Dedifferentiated amniotic fluid mesenchymal stem cell (primary cell): ENCODE results near the gene KRT84.

ENCODE experiments used
- DNase-seq: peaks from one replicate; pipeline ENCODE4 v3.0.0-alpha.2; 2016; ENCODE audit errors: extremely low spot score

KRT84 gene

GRCh38 chr12:52385226-52385702 is at the start of gene KRT84:
KRT84 (minus strand) TSS chr12:52385652; CDS start chr12:52385585, 67 bp downstream.
- no peak for DNase-seq

- no peak for DNase-seq
Observed at GRCh38 chr12:52434760-52435530, 49.5 kb upstream of the KRT84 start.

- DNase-seq: no peak
Observed at GRCh38 chr12:52434081-52434733, 48.8 kb upstream of the KRT84 start, which contains the start of gene KRT75. KRT75 (minus strand) TSS chr12:52434371; CDS start chr12:52434304, 67 bp downstream.

GRCh38 chr12:52433501-52434080 is 48.1 kb upstream of the KRT84 start:
- DNase-seq: no peak

GRCh38 chr12:52432559-52433207 is 47.2 kb upstream of the KRT84 start:
- DNase-seq: no peak

GRCh38 chr12:52428121-52428520 is 42.7 kb upstream of the KRT84 start:
- no peak for DNase-seq

- DNase-seq: no peak
Observed at GRCh38 chr12:52427083-52427482, 41.6 kb upstream of the KRT84 start.

- no peak for DNase-seq
Observed at GRCh38 chr12:52426034-52426433, 40.6 kb upstream of the KRT84 start.

GRCh38 chr12:52425466-52425865 is 40.0 kb upstream of the KRT84 start:
- no peak for DNase-seq

- DNase-seq: no peak
Observed at GRCh38 chr12:52423661-52424500, 38.4 kb upstream of the KRT84 start.

- no peak for DNase-seq
Observed at GRCh38 chr12:52423035-52423434, 37.6 kb upstream of the KRT84 start.

GRCh38 chr12:52419656-52420055 is 34.2 kb upstream of the KRT84 start:
- no peak for DNase-seq

- DNase-seq: no peak
Observed at GRCh38 chr12:52418576-52419110, 33.2 kb upstream of the KRT84 start.

GRCh38 chr12:52417740-52418139 is 32.3 kb upstream of the KRT84 start:
- no peak for DNase-seq

GRCh38 chr12:52416795-52417194 is 31.3 kb upstream of the KRT84 start:
- no peak for DNase-seq

- DNase-seq: peak; percentile 16
Observed at GRCh38 chr12:52415870-52416750, 30.7 kb upstream of the KRT84 start.

GRCh38 chr12:52414936-52415335 is 29.5 kb upstream of the KRT84 start:
- no peak for DNase-seq

- no peak for DNase-seq
Observed at GRCh38 chr12:52413782-52414345, 28.4 kb upstream of the KRT84 start.

GRCh38 chr12:52413202-52413601 is 27.8 kb upstream of the KRT84 start:
- no peak for DNase-seq

- DNase-seq: no peak
Observed at GRCh38 chr12:52411815-52412214, 26.4 kb upstream of the KRT84 start.
